Middle frontal gyrus (tissue), 1 donor: ENCODE measurements around the gene DAD1.
"Not testable (repeated sequence)": the region's sequence is repeated elsewhere in the genome, so short reads cannot be mapped to it uniquely, and the experiment has no call there.

Experiments
- DNase-seq: peaks from one replicate; pipeline ENCODE4 v3.0.0-alpha.2; 2015; ENCODE audit warnings: low spot score; ENCODE audit errors: extremely low spot score

DAD1 gene

GRCh38 chr14:22569106-22569736 is 19.8 kb downstream of the DAD1 start:
- no peak for DNase-seq

- no peak for DNase-seq
Measured at GRCh38 chr14:22567437-22567836, 21.6 kb downstream of the DAD1 start.

DNA sequence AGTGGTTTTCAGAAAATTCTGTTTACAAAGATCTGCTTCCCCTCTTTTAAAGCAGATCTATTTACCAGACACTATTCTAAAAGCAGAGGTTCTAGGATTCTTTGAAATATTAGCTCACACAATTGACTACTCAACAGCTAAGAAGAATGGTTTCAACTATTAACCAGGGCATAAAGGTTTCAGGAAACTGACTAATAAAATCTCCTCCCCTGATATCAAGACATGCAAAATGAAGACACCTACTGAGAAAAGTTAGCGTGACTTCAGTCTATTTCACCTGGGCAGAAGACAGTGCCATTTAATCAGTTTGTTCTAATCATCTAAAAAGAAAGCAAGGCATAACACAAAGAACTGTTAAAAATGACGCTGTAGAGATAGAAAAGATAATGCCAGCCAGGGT is 22.2 kb downstream of the DAD1 start:
- DNase-seq: no peak

DNA sequence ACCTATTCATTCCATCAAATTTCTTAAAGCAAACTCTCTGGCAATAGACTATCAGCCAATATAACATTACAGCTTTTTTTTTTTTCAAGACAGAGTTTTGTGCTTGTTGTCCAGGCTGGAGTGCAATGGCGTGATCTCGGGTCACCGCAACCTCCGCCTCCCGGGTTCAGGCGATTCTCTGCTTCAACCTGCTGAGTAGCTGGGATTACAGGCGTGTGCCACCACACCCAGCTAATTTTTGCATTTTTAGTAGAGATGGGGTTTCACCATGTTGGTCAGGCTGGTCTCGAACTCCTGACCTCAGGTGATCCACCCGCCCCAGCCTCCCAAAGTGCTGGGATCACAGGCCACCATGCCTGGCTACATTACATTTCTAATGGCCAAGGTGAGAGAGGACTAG is 22.8 kb downstream of the DAD1 start:
- not testable (repeated sequence) for DNase-seq

GRCh38 chr14:22565391-22565945 is 23.6 kb downstream of the DAD1 start:
- no peak for DNase-seq

DNA sequence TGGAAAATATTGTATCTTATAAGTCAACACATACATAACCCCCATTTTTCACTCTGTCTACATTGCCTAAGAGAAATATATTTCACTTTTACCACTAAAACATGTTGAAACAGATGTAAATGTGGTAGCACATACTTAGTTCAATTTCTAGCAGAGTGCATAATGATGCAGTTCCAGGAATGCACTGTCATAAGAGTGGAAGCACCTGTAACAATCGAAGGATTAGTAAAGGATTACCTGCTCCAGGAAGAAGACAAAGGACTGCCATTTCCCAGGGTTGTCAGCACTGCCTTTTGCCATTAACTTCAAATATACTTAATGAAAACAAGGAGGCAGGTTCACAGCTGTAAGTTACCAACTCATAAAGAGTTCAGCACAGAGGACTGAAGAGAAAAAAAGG is 24.6 kb downstream of the DAD1 start:
- DNase-seq: no peak

- DNase-seq: no peak
Measured at GRCh38 chr14:22563987-22564386, 25.0 kb downstream of the DAD1 start.

DNA sequence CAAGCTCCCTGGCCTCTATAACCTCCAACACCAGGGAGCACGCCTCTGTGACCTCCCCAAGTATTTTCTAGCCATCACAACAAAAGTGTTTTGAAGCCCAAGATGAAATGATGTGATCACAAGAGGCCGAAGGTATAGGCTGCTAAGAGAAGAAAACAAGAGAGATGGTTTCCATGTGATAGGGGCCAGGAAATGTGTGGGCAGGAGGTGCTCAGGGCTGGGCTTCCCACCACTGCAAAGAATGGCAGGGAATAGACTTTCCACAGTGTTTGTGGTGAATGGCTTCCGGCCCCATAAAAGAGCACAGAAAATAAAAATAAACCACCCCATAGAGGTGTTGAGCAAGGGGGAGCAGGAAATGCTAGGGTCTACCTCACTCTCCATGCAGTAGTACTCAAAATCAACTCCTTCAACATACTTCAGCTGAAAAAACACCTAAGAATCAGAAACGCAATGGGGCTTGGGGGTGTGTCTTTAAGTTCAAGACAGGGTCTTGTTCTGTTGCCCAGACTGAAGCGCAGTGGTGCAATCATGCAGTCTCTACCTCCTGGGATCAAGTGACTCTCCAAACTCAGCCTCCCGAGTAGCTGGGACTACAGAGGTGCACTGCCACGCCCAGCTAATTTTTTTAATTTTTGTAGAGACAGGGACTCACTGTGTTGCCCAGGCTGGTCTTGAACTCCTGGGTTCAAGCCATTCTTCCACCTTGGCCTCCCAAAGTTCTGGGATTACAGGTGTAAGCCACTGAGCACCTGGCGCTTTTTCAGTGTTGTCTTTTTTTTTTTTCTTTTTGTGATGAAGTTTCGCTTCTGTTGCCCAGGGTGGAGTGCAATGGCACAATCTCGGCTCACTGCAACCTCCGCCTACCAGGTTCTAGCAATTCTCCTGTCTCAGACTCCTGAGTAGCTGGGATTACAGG is 27.1 kb downstream of the DAD1 start:
- DNase-seq: no peak

GRCh38 chr14:22561366-22561660 is 27.7 kb downstream of the DAD1 start:
- DNase-seq: no peak

DNA sequence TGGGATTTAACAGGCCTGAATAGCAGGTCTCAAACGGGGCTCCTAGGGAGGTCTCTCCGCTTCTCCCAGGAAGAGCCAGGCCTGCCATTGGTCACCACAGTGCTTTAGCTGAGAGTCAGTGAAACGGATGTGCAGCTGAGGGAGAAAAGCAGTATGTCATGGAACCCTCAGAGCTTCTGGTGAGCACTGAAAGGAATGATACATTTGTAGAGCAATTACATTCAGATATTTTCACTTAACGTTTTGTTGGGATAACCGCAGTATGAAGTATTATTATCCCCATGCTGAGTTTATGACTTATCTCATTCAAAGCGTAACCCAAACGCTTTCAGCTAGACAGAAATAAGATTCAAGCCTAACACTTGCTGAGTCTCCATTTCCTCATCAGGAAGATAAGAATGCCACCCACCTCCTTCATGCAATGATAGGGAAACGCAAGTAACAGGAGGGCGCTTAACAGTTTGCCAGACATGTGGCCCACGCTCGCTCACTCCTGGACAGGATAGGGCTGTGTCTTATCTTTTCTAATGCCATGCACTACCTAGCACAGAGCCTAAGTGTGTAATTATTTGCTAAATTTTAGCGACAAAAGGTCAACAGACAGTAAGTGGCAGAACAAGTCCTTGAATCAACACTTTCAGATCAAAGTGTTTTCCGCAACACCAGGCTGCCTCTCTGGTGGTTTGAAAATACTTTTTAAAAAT is 28.2 kb downstream of the DAD1 start:
- no peak for DNase-seq

GRCh38 chr14:22559041-22559440 is 30.0 kb downstream of the DAD1 start:
- no peak for DNase-seq

DNA sequence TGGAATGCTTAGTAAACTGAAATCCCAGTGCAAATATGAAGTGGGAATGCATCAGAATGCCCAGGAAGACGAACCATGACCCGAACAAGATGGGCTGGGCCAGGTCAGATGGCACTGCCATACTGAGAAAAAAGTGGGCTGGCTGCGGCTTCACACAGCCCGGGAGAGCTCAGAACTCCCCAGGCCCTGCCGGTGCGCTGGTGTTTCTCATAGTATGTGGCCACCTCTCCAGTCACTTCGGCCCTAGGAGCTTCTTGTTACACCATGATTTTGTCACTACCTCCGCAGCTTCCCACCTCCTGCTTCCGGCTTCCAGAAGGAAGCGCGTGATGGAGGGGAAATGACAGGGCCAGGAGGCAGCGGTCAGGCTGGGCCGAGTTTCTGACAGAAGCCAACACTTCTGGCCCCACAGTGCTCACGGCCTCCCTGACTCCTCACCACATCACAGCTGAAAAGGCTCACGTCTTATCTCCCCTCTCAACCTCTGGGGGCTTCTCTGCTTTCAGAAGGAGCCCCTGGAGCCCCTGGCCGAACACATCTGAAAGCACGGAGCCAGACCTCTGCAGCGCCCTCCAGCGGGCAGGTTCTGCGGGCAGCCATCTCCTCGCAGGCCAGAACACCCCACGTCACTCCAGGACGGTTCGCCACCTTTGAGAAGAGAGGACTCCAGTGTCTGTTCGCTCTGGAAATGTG is 30.7 kb downstream of the DAD1 start:
- no peak for DNase-seq

GRCh38 chr14:22557846-22558220 is 31.2 kb downstream of the DAD1 start:
- no peak for DNase-seq

DNA sequence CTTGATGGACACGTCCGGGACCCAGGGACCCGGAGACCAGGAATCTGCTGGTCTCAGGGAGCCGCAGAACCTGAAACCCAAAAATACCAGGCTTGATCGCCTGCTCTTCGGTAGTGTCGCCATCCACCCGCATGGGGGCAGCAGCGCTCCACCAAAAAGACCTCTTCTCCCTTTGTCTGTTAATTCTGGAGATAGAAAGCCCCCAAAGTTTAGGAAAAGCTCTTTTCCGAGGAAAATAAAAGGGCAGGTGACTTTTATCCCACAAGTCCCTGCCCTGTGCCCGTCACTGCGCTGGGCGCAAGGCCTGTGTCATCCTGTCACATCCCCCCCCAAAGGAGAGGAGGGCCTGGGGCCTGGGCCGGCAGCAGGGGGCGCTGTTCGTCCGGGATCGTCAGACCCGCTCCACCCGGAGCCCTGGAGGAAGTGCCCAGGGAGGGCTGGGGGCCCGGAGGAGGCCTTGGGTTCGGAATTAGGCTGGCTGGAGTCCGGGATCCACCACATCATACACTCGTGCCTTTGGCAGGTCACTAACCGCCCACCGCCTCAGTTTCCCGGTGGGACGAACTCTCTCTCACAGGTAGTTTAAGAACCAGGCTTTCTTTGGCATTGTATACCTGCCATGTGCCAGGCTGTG is 31.9 kb downstream of the DAD1 start:
- peak; percentile 21 for DNase-seq

DNA sequence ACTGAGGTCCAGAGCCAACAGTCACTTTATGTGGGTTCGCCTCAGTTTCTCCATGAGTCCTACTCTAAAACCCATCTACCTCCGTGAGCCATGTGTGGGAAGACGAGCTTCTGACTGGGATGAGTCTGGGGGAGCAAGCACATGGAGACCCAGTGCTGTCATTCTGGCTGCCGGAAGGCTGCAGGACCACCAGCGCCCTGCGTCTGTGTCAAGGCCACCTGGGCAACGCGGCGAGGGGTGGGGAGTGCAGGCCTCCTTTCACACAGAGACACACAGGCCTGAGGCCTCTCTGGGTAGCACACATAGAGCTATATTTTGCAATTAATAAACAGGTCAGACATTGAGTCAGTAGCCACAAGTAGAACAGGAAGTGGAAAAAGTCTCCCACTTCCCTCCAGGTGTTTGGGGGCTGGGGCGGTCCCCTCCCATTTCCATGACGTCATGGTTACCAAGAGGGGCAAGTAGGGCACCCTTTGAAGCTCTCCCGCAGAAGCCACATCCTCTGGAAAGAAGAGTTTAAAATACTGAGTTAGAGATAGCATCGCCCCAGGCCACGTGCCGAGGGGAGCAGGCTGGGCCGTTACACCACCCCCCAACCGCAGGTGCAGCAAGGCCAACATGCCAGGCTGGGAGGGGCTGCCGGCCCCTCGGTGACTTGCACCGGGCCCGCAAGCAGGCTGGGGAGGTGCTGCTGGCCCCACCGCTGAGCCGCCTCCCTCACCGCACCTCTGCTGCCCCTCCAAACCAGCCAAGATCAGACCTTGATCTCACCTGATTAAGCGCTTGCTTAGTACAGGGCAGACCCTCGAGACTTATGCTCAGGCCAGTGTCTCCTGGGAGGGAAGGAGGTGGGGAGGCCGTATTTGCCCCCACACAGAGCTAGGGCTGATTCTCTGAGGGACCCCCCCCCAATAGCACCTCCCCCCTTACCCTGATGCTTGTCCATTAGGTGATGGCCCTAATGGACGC is 32.7 kb downstream of the DAD1 start:
- no peak for DNase-seq

- DNase-seq: no peak
Measured at GRCh38 chr14:22555384-22556011, 33.5 kb downstream of the DAD1 start.

DNA sequence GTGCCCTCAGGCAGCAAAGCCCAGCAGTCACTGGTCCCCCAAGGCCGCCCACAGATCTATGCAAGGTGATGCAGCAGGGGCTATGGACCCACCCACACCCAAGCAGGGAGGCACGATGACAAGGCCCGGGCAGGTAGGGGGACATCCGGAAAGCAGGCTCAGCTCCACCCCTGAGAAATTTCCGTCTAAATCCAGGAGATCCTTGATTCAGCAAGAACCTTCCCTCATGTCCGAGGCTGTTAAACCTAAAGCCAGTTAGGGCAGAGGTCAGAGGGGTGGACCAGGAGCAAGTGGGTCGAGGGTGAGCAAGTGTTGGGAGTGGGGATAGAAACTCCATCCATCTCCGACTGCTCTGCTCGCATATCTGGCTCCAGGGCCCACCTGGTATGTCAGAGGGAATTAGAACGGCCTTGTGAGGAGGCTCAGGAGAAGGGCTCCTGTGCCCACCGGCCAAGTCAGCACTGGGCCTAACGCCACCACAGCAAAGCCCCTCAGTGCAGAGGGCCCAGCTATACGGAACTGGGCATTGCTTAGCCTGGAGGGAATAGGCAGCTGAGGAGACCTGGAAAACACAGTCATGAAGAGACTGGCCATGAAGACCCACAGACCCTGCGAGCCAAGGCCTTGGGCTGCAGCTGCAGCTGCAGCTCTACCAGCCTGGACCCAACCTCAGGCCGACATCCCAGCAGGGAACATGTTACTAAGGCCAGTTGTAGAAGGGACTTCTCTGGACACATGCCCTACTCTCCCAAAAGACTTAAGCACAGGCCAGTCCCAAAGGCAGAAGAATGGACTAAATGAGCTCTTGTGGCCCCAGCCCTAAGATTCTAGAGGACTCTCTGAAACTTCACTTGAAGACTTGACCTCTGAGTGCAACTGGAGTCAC is 34.3 kb downstream of the DAD1 start:
- DNase-seq: no peak

DNA sequence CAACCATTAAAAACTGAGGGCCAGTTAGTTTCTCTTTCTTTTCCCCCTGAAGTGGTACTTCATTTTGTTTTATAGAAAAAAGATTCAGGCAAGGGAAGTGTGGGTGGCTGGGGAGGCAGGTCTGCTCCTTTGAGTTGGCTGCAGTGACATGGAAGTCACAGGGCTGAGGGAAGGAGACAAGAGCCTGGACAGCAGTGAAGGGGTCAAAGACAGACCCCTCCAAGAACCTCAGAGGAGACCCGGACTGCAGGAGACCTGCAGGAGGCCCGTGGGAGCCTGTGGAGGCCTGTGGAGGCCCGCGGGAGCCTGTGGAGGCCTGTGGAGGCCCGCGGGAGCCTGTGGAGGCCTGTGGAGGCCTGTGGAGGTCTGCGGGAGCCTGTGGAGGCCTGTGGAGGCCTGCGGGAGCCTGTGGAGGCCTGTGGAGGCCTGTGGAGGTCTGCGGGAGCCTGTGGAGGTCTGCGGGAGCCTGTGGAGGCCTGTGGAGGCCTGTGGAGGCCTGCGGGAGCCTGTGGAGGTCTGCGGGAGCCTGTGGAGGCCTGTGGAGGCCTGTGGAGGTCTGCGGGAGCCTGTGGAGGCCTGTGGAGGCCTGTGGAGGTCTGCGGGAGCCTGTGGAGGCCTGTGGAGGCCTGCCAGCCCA is 35.0 kb downstream of the DAD1 start:
- DNase-seq: not testable (repeated sequence)
